Peyer's patch (tissue), 4 donors: ENCODE measurements around the gene KATNAL2. TPM values are rescaled to one million over a fixed set of nuclear protein-coding genes. Genes with fewer than 3 reads are reported as not detected.

Experiments used
- DNase-seq, 3 donors: peaks; one replicate each; pipeline ENCODE4 v3.0.0-alpha.2; 2017 to 2019
- H3K27ac ChIP-seq, 4 donors: fragments of 200-600 bp; sonication (generic); one replicate each; pipeline ENCODE4 v1.5.1; 2016 to 2019
- H3K27me3 ChIP-seq, 2 donors: fragments of 200-600 bp; sonication (generic); one replicate each; pipeline ENCODE4 v1.5.1; 2019
- H3K36me3 ChIP-seq, 3 donors: fragments of 200-600 bp; sonication (generic); one replicate each; pipeline ENCODE4 v1.5.1; 2016 to 2019
- H3K4me1 ChIP-seq, 4 donors: fragments of 200-600 bp; sonication (generic); one replicate each; pipeline ENCODE4 v1.5.1; 2016 to 2019
- H3K4me3 ChIP-seq, 4 donors: fragments of 200-600 bp; sonication (generic); 1 replicate in 3 of 4; 2 replicates in 1 of 4; pipeline ENCODE4 v1.5.1; 2016 to 2019; ENCODE audit warnings: mild to moderate bottlenecking in 1 of 4
- H3K9me3 ChIP-seq, 4 donors: fragments of 200-600 bp; sonication (generic); one replicate each; pipeline ENCODE4 v1.5.1; 2016 to 2019; ENCODE audit warnings: mild to moderate bottlenecking in 1 of 4
- POLR2A ChIP-seq, 2 donors: fragments of 450-650 bp; IDR thresholded peaks; one replicate each; pipeline ENCODE4 v1.5.1; 2017; ENCODE audit warnings: antibody characterized with exemption in 2 of 2, mild to moderate bottlenecking in 2 of 2, moderate library complexity in 2 of 2
- total RNA-seq, 4 donors: library from RNA; depleted of rRNA; stranded (reverse); fragments of >200 nt; gene quantifications; one replicate each; pipeline ENCODE4 v1.1.0, GENCODE V29; 2016
- TF ChIP-seq, protein P1 (sequence below), 6 experiments: fragments of 450-650 bp in 4 of 6; fragments of 200-600 bp in 2 of 6; sonication (generic) in 1 of 6; IDR thresholded peaks; one replicate each; pipeline ENCODE4 v1.5.1; 2017 to 2019; ENCODE audit warnings: antibody characterized with exemption in 6 of 6, mild to moderate bottlenecking in 3 of 6, moderate library complexity in 1 of 6

KATNAL2 gene
- total RNA-seq, 4 donors from 2014 or later: 0.67 to 2.1 (median 0.88) TPM; not detected in 1

DNA sequence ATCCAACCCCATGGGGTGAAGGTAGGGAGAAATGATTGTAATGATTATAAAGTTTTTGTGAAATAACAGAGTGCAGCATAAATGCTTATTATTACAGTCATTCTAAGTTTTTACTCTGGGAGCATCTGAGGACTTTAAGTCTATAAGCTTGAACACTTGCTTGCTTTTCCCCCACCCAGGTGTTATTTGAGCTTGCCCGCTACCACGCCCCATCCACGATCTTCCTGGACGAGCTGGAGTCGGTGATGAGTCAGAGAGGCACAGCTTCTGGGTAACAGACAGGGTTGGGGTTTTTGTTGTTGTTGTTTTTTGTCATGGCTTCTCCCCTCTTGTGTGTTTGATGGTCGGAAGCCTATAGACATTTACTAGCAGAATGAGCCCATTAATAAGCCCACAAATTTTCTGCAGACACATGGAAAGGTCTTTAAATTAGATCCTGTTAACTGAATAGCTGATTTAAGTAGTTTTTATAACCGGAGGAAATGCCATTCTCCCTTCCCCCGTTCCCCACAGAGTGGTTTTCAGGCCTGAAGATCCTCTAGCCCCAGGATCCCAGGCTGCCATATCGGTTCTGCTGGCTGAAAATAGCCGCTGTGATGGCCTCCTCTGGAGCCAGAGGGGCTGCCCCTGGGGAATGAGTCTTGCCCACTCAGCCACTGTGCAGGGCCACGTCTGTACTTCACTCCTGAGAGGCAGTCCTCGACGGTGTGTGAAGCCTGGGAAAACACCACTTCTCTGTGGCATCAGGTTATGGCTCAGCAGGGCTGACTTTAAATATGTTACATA is 157.9 kb downstream of the KATNAL2 start:
- DNase-seq: no peak
- TF ChIP-seq POLR2A (IDR thresholded peaks at IDR 0.05): no peak
- TF ChIP-seq, protein P1, sequence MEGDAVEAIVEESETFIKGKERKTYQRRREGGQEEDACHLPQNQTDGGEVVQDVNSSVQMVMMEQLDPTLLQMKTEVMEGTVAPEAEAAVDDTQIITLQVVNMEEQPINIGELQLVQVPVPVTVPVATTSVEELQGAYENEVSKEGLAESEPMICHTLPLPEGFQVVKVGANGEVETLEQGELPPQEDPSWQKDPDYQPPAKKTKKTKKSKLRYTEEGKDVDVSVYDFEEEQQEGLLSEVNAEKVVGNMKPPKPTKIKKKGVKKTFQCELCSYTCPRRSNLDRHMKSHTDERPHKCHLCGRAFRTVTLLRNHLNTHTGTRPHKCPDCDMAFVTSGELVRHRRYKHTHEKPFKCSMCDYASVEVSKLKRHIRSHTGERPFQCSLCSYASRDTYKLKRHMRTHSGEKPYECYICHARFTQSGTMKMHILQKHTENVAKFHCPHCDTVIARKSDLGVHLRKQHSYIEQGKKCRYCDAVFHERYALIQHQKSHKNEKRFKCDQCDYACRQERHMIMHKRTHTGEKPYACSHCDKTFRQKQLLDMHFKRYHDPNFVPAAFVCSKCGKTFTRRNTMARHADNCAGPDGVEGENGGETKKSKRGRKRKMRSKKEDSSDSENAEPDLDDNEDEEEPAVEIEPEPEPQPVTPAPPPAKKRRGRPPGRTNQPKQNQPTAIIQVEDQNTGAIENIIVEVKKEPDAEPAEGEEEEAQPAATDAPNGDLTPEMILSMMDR (IDR thresholded peaks at IDR 0.05): no peak
- Histone ChIP-seq H3K36me3 (no peaks in the 10 kb centered on the region), H3K9me3 (no peaks in the 10 kb centered on the region), H3K4me1 (no peaks in the 10 kb centered on the region), H3K4me3 (no peak overlapping the region), H3K27ac (no peak overlapping the region), H3K27me3 (no peaks in the 10 kb centered on the region)

DNA sequence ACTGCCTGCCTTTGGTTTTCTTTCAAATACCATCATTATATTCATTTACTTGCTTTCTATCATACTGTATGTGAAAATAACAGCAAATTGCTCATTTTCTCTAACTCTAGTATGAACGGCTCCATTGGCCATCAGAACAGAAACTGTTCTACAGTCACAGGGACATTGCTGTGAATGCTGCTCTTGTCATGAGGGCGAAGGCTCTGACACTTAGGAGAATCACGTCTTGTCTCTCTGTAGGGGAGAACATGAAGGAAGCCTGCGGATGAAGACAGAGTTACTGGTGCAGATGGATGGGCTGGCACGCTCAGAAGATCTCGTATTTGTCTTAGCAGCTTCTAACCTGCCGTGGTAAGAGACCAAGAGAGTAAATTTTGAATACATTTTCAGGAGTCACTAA is 159.7 kb downstream of the KATNAL2 start:
- H3K4me3 ChIP-seq: no peak overlapping the region
- no peaks in the 10 kb centered on the region for H3K4me1 ChIP-seq
- no peaks in the 10 kb centered on the region for H3K36me3 ChIP-seq
- no peaks in the 10 kb centered on the region for H3K27me3 ChIP-seq
- no peak overlapping the region for H3K27ac ChIP-seq
- DNase-seq: no peak
- H3K9me3 ChIP-seq: no peaks in the 10 kb centered on the region
- no peak for TF ChIP-seq POLR2A (IDR thresholded peaks at IDR 0.05)
- TF ChIP-seq, protein P1 (IDR thresholded peaks at IDR 0.05): no peak

DNA sequence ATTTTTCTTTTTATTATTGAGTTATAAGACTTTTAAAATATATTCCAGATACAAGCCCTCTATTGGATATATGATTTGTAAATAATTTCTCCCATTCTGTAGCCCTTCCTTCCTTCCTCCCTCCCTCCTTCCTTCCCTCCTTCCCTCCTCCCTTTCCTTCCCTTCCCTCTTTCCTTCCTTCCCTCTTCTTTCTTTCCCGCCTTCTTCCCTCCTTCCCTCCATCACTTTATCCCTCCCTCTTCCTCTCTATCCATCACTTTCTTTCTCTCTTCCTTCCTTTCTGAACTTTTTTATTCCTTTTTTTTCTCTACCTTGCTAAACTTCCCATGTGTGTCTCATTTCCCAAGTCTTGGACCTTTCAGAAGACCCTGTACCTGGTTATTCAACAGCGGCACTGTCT is 163.5 kb downstream of the KATNAL2 start:
- Histone ChIP-seq H3K4me1 (no peaks in the 10 kb centered on the region), H3K27ac (no peak overlapping the region), H3K9me3 (no peaks in the 10 kb centered on the region), H3K4me3 (no peak overlapping the region), H3K36me3 (no peaks in the 10 kb centered on the region), H3K27me3 (no peaks in the 10 kb centered on the region)
- TF ChIP-seq POLR2A (IDR thresholded peaks at IDR 0.05): no peak
- TF ChIP-seq, protein P1 (IDR thresholded peaks at IDR 0.05): no peak
- DNase-seq: no peak

DNA sequence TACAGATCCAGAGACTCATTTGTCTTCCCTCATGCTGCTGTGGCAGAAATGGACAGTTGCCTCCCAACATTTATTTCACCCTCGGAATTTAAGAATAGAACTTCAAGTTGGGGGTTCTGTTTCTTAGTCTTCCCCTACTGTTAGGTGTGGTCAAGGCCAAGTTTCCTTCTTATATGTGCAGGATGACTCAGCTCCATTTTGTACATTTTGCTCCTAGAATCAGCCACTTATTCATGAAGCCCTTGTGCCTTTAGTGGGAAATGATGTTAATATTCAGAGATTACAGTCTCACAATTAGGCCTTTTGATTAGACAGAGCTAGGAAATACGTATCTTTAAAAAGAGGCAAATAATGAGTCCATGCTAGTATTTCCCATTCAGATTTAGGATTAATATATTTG is 164.2 kb downstream of the KATNAL2 start:
- H3K27me3 ChIP-seq: no peaks in the 10 kb centered on the region
- no peak for DNase-seq
- no peak for TF ChIP-seq POLR2A (IDR thresholded peaks at IDR 0.05)
- TF ChIP-seq, protein P1 (IDR thresholded peaks at IDR 0.05): no peak
- H3K36me3 ChIP-seq: no peaks in the 10 kb centered on the region
- H3K27ac ChIP-seq: no peak overlapping the region
- H3K9me3 ChIP-seq: no peaks in the 10 kb centered on the region
- H3K4me1 ChIP-seq: no peaks in the 10 kb centered on the region
- no peak overlapping the region for H3K4me3 ChIP-seq

DNA sequence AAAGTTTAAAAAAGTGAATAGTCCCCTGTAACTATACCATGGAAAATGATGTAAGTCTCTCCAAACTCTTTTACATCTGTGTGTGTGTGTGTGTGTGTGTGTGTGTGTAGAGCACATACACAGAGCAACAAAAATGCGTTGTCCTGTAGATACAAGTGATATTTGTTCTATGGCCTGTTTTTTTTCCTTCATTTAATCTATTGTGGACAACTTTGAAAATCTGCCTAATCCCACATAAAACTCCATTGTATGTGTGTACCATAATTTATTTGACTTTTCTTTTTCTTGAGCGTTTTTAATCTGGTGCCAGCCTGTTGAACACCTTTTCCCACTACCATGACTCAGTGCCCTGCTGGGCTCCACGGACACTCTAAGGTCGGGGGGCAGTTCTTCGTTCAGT is 170.3 kb downstream of the KATNAL2 start:
- no peak for TF ChIP-seq POLR2A (IDR thresholded peaks at IDR 0.05)
- TF ChIP-seq, protein P1 (IDR thresholded peaks at IDR 0.05): no peak
- H3K4me3 ChIP-seq: no peak overlapping the region
- H3K27me3 ChIP-seq: no peaks in the 10 kb centered on the region
- no peak overlapping the region for H3K27ac ChIP-seq
- DNase-seq: no peak
- H3K9me3 ChIP-seq: no peaks in the 10 kb centered on the region
- no peaks in the 10 kb centered on the region for H3K36me3 ChIP-seq
- no peaks in the 10 kb centered on the region for H3K4me1 ChIP-seq
